Gastroesophageal sphincter (tissue), 4 donors: ENCODE data around the gene LMF1. TPM values are rescaled to one million over a fixed set of nuclear protein-coding genes. Genes with fewer than 3 reads are reported as not detected.

Experiments used
- ATAC-seq: fragments of 150-250 bp; one replicate; pipeline ENCODE4 v1.9.1; 2016; ENCODE audit warnings: mild to moderate bottlenecking, moderate library complexity
- H3K27ac ChIP-seq, 4 donors: fragments of 200-600 bp; sonication (generic) in 3 of 4; 1 replicate in 3 of 4; 2 replicates in 1 of 4; pipeline ENCODE4 v1.5.1; 2016 to 2019
- H3K27me3 ChIP-seq: fragments of 200-600 bp; sonication (generic); one replicate; pipeline ENCODE4 v1.5.1; 2019
- H3K36me3 ChIP-seq, 2 donors: fragments of 200-600 bp; sonication (generic); one replicate each; pipeline ENCODE4 v1.5.1; 2019; ENCODE audit warnings: control low read depth in 1 of 2
- H3K4me1 ChIP-seq, 3 donors: fragments of 200-600 bp; sonication (generic); 1 replicate in 2 of 3; 2 replicates in 1 of 3; pipeline ENCODE4 v1.5.1; 2016 to 2019; ENCODE audit warnings: control low read depth in 2 of 3
- H3K4me3 ChIP-seq, 2 donors: fragments of 200-600 bp; sonication (generic); one replicate each; pipeline ENCODE4 v1.5.1; 2019; ENCODE audit warnings: mild to moderate bottlenecking in 1 of 2, moderate library complexity in 1 of 2
- H3K9me3 ChIP-seq, 3 donors: fragments of 200-600 bp; sonication (generic); one replicate each; pipeline ENCODE4 v1.5.1; 2017 to 2019; ENCODE audit warnings: control low read depth in 2 of 3
- EP300 ChIP-seq: sonication (generic); formaldehyde crosslinking; IDR thresholded peaks from one replicate; pipeline ENCODE4 v1.6.1; 2017; ENCODE audit warnings: antibody characterized with exemption, mild to moderate bottlenecking
- POLR2A ChIP-seq, 2 donors: fragments of 450-650 bp; IDR thresholded peaks; one replicate each; pipeline ENCODE4 v1.6.1; 2017; ENCODE audit warnings: antibody characterized with exemption in 2 of 2, mild to moderate bottlenecking in 2 of 2, moderate library complexity in 1 of 2
- POLR2AphosphoS5 ChIP-seq: sonication (generic); formaldehyde crosslinking; IDR thresholded peaks from one replicate; pipeline ENCODE4 v1.6.1; 2017; ENCODE audit warnings: antibody characterized with exemption
- WGBS, 2 donors: methylation state at CpG; one replicate each; pipeline ENCODE4 v1.1.5; 2018; ENCODE audit warnings: low coverage in 1 of 2; 5-methylcytosine and 5-hydroxymethylcytosine counted together
- total RNA-seq, 4 donors: library from RNA; depleted of rRNA; stranded (reverse); fragments of >200 nt; gene quantifications; one replicate each; pipeline ENCODE4 v1.1.0, GENCODE V29; 2016
- TF ChIP-seq, protein P1 (sequence below), 4 experiments: fragments of 200-600 bp in 2 of 4; fragments of 450-650 bp in 2 of 4; sonication (generic) in 1 of 4; IDR thresholded peaks; one replicate each; pipeline ENCODE4 v1.5.1; 2017 to 2019; ENCODE audit warnings: antibody characterized with exemption in 4 of 4, mild to moderate bottlenecking in 2 of 4, moderate library complexity in 2 of 4

LMF1 gene
- total RNA-seq, 4 donors from 2014 or later: 13.7 to 57.3 (median 20.9) TPM

DNA sequence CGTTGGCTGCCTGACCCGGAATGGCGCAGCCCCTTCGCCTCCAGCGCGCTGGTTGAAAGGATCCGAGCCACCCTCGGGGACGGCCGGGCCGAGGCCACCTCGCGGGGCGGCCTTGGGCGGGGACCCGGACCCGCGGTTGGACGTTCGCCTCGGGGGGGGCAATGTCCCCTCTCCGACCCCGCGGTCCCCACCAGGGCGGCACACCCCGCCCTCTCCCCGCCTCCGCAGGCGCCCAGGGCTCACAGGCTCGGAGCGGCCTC lies 9.7 kb upstream of the LMF1 start:
- no peaks in the 10 kb centered on the region for H3K9me3 ChIP-seq
- ATAC-seq: no peak
- WGBS, 2 donors: no CpG with 5 or more reads among the region's 31 CpGs
- TF ChIP-seq, protein P1, sequence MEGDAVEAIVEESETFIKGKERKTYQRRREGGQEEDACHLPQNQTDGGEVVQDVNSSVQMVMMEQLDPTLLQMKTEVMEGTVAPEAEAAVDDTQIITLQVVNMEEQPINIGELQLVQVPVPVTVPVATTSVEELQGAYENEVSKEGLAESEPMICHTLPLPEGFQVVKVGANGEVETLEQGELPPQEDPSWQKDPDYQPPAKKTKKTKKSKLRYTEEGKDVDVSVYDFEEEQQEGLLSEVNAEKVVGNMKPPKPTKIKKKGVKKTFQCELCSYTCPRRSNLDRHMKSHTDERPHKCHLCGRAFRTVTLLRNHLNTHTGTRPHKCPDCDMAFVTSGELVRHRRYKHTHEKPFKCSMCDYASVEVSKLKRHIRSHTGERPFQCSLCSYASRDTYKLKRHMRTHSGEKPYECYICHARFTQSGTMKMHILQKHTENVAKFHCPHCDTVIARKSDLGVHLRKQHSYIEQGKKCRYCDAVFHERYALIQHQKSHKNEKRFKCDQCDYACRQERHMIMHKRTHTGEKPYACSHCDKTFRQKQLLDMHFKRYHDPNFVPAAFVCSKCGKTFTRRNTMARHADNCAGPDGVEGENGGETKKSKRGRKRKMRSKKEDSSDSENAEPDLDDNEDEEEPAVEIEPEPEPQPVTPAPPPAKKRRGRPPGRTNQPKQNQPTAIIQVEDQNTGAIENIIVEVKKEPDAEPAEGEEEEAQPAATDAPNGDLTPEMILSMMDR (IDR thresholded peaks at IDR 0.05): no peak
- TF ChIP-seq POLR2AphosphoS5: no peak
- no peak for TF ChIP-seq POLR2A (IDR thresholded peaks at IDR 0.05)
- TF ChIP-seq EP300: no peak
- peak overlapping the region; percentile 29 to 59 for H3K4me3 ChIP-seq
- peaks cover 74% of the 10 kb centered on the region for H3K27me3 ChIP-seq
- peaks cover 0 to 64% (median 16%) of the 10 kb centered on the region in 3 donors for H3K4me1 ChIP-seq
- H3K27ac ChIP-seq: peak overlapping the region in 1 of 4 donors; percentile 62
- H3K36me3 ChIP-seq: no peaks in the 10 kb centered on the region

DNA sequence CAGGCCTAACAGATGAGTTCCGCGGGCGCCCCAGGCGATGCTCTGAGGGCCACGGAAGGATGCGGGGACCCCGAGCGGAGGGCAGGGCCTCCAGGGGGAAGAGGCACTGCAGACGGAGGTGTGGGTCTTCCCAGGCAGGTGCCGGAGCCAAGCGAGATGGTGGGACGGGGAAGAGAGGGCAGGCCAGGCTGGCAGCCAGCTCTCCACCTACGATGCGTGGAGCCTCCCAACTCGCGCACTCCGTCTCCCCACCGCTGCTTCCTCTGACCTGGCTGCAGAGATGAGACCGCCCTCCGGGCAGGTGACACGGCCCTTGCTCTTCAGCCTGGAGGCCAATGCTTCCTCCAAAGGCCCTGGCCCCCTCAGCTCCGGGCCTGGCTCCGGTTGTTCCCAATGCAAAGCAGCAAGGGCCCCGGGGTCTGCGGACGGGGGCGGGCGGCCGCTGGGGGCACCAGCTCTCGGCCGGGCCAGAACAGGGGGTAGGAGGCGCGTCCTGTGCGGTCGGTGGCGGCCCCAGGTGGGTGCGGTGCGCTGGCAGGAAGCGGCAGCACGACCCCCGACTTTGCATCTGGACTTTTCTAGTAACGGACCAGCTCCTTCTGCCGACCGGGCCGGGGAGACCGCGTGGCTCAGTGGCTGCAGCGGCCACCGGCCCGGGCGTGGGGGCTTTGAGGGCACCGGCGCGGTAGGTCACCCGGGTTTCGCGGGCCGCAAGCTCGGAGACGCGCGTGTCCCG lies 9.2 kb upstream of the LMF1 start:
- TF ChIP-seq, protein P1 (IDR thresholded peaks at IDR 0.05): no peak
- TF ChIP-seq POLR2AphosphoS5 (no peak), EP300 (no peak), POLR2A (IDR thresholded peaks at IDR 0.05) (no peak)
- H3K4me3 ChIP-seq: peak overlapping the region in 1 of 2 donors; percentile 59
- no peaks in the 10 kb centered on the region for H3K36me3 ChIP-seq
- ATAC-seq: no peak
- H3K27ac ChIP-seq: peak overlapping the region in 1 of 4 donors; percentile 62
- WGBS, 2 donors: 91% methylated on average over 8 of the region's 63 CpGs; no CpG with 5 or more reads in 1 of the 2 donors
- H3K4me1 ChIP-seq: peaks cover 0 to 67% (median 16%) of the 10 kb centered on the region in 3 donors
- peaks cover 69% of the 10 kb centered on the region for H3K27me3 ChIP-seq
- H3K9me3 ChIP-seq: no peaks in the 10 kb centered on the region

DNA sequence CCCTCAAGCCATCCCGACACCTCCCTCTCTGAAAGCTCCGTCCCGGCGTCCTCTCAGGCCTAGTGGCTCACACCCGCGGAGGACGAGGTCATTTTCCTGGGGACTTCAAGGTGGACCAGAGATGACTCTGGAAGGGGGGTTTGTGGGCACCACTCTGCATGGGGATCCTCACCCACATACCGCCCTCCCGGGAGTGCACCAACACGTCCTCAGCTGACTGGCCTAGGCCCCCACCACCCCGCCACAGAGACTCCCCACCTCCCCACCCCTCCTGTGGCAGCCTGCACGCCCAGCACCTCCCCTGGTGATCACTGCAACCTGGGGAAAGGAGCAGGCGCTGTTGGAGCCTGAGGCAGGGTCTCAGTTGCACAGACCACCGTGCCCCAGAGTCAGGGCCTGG lies 8.4 kb upstream of the LMF1 start:
- no peaks in the 10 kb centered on the region for H3K36me3 ChIP-seq
- H3K4me3 ChIP-seq: no peak overlapping the region
- H3K9me3 ChIP-seq: no peaks in the 10 kb centered on the region
- peaks cover 0 to 67% (median 16%) of the 10 kb centered on the region in 3 donors for H3K4me1 ChIP-seq
- WGBS, 2 donors: 90% methylated on average over 4 of the region's 14 CpGs; no CpG with 5 or more reads in 1 of the 2 donors
- H3K27ac ChIP-seq: no peak overlapping the region
- peaks cover 60% of the 10 kb centered on the region for H3K27me3 ChIP-seq
- ATAC-seq: no peak
- TF ChIP-seq EP300: no peak
- TF ChIP-seq, protein P1 (IDR thresholded peaks at IDR 0.05): no peak
- no peak for TF ChIP-seq POLR2AphosphoS5
- TF ChIP-seq POLR2A (IDR thresholded peaks at IDR 0.05): no peak

DNA sequence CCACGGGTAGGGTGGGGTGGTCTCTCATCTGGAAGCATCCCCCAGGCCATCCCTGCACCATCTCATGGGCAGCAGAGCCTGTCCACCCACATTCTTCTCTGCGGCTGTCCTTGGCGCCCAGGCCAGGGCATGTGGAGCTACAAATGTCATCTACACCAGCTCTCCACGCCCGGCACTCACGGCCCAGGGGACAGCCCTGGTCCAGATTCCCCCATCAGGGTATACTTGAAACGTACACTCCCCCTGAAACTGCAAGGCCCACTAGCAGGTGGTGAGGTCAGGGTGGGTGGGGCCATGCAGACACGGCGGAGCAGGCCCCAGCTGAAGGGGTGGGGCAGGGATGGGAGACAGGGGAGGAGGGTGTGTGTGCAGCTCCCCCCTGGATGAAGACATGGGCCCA lies 7.6 kb upstream of the LMF1 start:
- H3K4me1 ChIP-seq: peaks cover 0 to 67% (median 16%) of the 10 kb centered on the region in 3 donors
- no peak overlapping the region for H3K27ac ChIP-seq
- peaks cover 53% of the 10 kb centered on the region for H3K27me3 ChIP-seq
- no peak for TF ChIP-seq POLR2AphosphoS5
- no peak for TF ChIP-seq EP300
- H3K9me3 ChIP-seq: no peaks in the 10 kb centered on the region
- no peak overlapping the region for H3K4me3 ChIP-seq
- no peaks in the 10 kb centered on the region for H3K36me3 ChIP-seq
- WGBS, 2 donors: 60 to 84% methylated on average over 2 to 5 of the region's 9 CpGs
- ATAC-seq: no peak

DNA sequence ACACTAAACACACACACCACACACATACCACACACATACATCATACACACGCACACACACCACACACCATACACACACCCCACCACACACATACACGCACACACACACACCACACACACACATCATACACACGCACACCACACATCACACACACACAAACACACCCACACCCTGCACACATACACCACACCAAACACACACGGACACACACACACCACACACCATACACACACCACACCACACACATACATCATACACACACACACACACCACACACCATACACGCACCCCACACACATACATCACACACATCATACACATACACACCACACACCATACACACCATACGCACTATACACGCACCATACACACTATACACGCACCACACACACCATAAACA lies 7.1 kb upstream of the LMF1 start:
- 89 to 91% methylated on average over 8 of the region's 8 CpGs for WGBS, 2 donors
- ATAC-seq: no peak
- H3K9me3 ChIP-seq: no peaks in the 10 kb centered on the region
- peaks cover 47% of the 10 kb centered on the region for H3K27me3 ChIP-seq
- H3K4me1 ChIP-seq: peaks cover 0 to 67% (median 16%) of the 10 kb centered on the region in 3 donors
- H3K27ac ChIP-seq: peak overlapping the region in 3 of 4 donors; percentile 65 to 75 (median 72)
- H3K36me3 ChIP-seq: no peaks in the 10 kb centered on the region
- H3K4me3 ChIP-seq: no peak overlapping the region
- TF ChIP-seq POLR2A (IDR thresholded peaks at IDR 0.05) (no peak), EP300 (no peak), POLR2AphosphoS5 (no peak)
- TF ChIP-seq, protein P1 (IDR thresholded peaks at IDR 0.05): no peak
